DND-41 (cell line): Measurements from ENCODE around the gene PCDH1.
A peak's percentile ranks its signal among the peaks of the same experiment; 100 is the strongest.

ENCODE experiments used
- ATAC-seq: fragments of 200-7000 bp; cut with Tn5 transposase; 3 replicates; pipeline ENCODE4 v1.9.1; 2021; ENCODE audit warnings: low read depth; ENCODE audit not compliant: insufficient read depth
- DNase-seq: peaks from one replicate; pipeline ENCODE4 v3.0.0-alpha.2; 2020
- H2AFZ ChIP-seq: 2 replicates; pipeline ENCODE4 v1.6.0; 2012; ENCODE audit warnings: low read depth, low read length
- H3K27ac ChIP-seq: 2 replicates; pipeline ENCODE4 v1.5.1; 2012; ENCODE audit warnings: low read length, inconsistent platforms
- H3K27me3 ChIP-seq: fragments of 200-600 bp; sonication (generic); 2 replicates; pipeline ENCODE4 v1.6.0; 2012; ENCODE audit warnings: low read length, mild to moderate bottlenecking, inconsistent platforms; ENCODE audit not compliant: insufficient read depth, poor library complexity
- H3K36me3 ChIP-seq: 2 replicates; pipeline ENCODE4 v1.5.1; 2012; ENCODE audit warnings: low read length, inconsistent platforms; ENCODE audit not compliant: insufficient read depth
- H3K4me1 ChIP-seq: 2 replicates; pipeline ENCODE4 v1.5.1; 2012; ENCODE audit warnings: mild to moderate bottlenecking, low read length; ENCODE audit not compliant: insufficient read depth
- H3K4me2 ChIP-seq: 2 replicates; pipeline ENCODE4 v1.6.0; 2012; ENCODE audit warnings: mild to moderate bottlenecking, moderate library complexity, low read length, inconsistent platforms; ENCODE audit not compliant: insufficient read depth
- H3K4me3 ChIP-seq, 2 experiments: fragments of 200-600 bp in 1 of 2; shearing (Covaris generic) in 1 of 2; 2 replicates each; pipeline ENCODE4 v1.5.1; 2012 to 2016; ENCODE audit warnings: inconsistent platforms in 2 of 2, low read length in 2 of 2, mild to moderate bottlenecking in 2 of 2, low read depth in 1 of 2, moderate library complexity in 1 of 2
- H3K79me2 ChIP-seq: 2 replicates; pipeline ENCODE4 v1.6.0; 2012; ENCODE audit warnings: low read length, inconsistent platforms; ENCODE audit not compliant: insufficient read depth
- H3K9ac ChIP-seq: 2 replicates; pipeline ENCODE4 v1.6.0; 2012; ENCODE audit warnings: low read depth, mild to moderate bottlenecking, inconsistent platforms, low read length, moderate library complexity
- H3K9me3 ChIP-seq: 2 replicates; pipeline ENCODE4 v1.5.1; 2012; ENCODE audit warnings: low read length, moderate library complexity, mild to moderate bottlenecking, inconsistent platforms; ENCODE audit not compliant: insufficient read depth, severe bottlenecking
- H4K20me1 ChIP-seq: 2 replicates; pipeline ENCODE4 v1.6.0; 2012; ENCODE audit warnings: low read length; ENCODE audit not compliant: insufficient read depth
- CTCF ChIP-seq: IDR thresholded peaks from 2 replicates; pipeline ENCODE4 v1.5.1; 2012; ENCODE audit warnings: borderline replicate concordance, low read length, moderate library complexity, mild to moderate bottlenecking; ENCODE audit not compliant: poor library complexity, severe bottlenecking; ENCODE audit errors: extremely low read depth
- EZH2 ChIP-seq: IDR thresholded peaks from 3 replicates; pipeline ENCODE4 v1.6.1; 2012; ENCODE audit warnings: borderline replicate concordance, low read depth, mild to moderate bottlenecking, moderate library complexity, low read length, inconsistent platforms; ENCODE audit not compliant: severe bottlenecking

PCDH1 gene

GRCh38 chr5:141815051-141815795, 63.0 kb downstream of the PCDH1 start:
- DNase-seq (no peak), ATAC-seq (no peak)
- no peak overlapping the region for H3K4me2 ChIP-seq
- no peaks in the 10 kb centered on the region for H3K4me1 ChIP-seq
- H3K9me3 ChIP-seq = no peaks in the 10 kb centered on the region
- H3K9ac ChIP-seq = no peak overlapping the region
- no peaks in the 10 kb centered on the region for H3K36me3 ChIP-seq
- no peak for TF ChIP-seq CTCF
- TF ChIP-seq EZH2 = no peak
- no peak overlapping the region for H2AFZ ChIP-seq
- H3K4me3 ChIP-seq = no peak overlapping the region
- H3K27ac ChIP-seq = no peak overlapping the region
- H3K27me3 ChIP-seq = peaks cover 4% of the 10 kb centered on the region
- no peaks in the 10 kb centered on the region for H3K79me2 ChIP-seq
- H4K20me1 ChIP-seq = no peaks in the 10 kb centered on the region

GRCh38 chr5:141814064-141814964, 63.9 kb downstream of the PCDH1 start:
- Histone ChIP-seq H3K27ac (no peak overlapping the region), H4K20me1 (0 out of 2 replicates have a peak, but pooled peaks cover 2% of the 10 kb centered on the region), H3K9me3 (no peaks in the 10 kb centered on the region), H3K9ac (no peak overlapping the region), H3K4me2 (no peak overlapping the region), H3K4me1 (no peaks in the 10 kb centered on the region), H3K79me2 (no peaks in the 10 kb centered on the region), H3K27me3 (peaks cover 6% of the 10 kb centered on the region), H2AFZ (no peak overlapping the region), H3K4me3 (no peak overlapping the region), H3K36me3 (no peaks in the 10 kb centered on the region)
- ATAC-seq (no peak), DNase-seq (peak; percentile 11)
- TF ChIP-seq CTCF = peak; percentile 55
- TF ChIP-seq EZH2 = no peak

DNA sequence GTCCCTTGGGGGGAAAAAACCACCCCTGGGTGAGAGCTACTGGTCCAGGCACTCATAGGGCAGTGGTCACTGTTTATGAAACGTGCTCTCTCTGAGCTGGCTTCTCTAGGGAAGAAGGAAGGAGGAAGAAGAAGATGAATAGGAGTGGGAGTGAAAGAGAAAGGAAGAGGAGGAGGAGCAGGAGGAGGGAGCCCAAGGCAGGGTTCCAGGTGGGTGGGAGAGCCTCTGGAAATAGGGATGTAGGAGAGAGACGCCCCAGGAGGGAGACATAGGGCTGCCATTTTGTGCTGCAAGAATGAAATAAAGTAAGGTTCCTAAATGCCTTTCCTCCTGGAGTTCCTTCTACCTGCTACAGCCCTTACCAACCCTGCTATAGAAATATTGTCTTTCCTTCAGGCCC, 65.7 kb downstream of the PCDH1 start:
- no peak for TF ChIP-seq CTCF
- no peak for TF ChIP-seq EZH2
- no peak overlapping the region for H3K27ac ChIP-seq
- ATAC-seq (no peak), DNase-seq (no peak)
- no peaks in the 10 kb centered on the region for H3K79me2 ChIP-seq
- 0 out of 2 replicates have a peak, but pooled peaks cover 2% of the 10 kb centered on the region for H4K20me1 ChIP-seq
- no peak overlapping the region for H3K9ac ChIP-seq
- no peak overlapping the region for H2AFZ ChIP-seq
- no peaks in the 10 kb centered on the region for H3K9me3 ChIP-seq
- H3K4me3 ChIP-seq = no peak overlapping the region
- H3K27me3 ChIP-seq = peaks cover 20% of the 10 kb centered on the region
- H3K4me1 ChIP-seq = no peaks in the 10 kb centered on the region
- no peak overlapping the region for H3K4me2 ChIP-seq
- H3K36me3 ChIP-seq = no peaks in the 10 kb centered on the region
